Measurements from ENCODE around the gene MAPKAP1. TPM values are rescaled to one million over a fixed set of nuclear protein-coding genes. Genes with fewer than 3 reads are reported as not detected.

The MAPKAP1 gene
- total RNA-seq, 1 donor from 2014 or later = 67.3 TPM

GRCh38 chr9:125440411-125440810 lies 266.6 kb downstream of the MAPKAP1 start:
- no peak overlapping the region for H3K4me3 Mint-ChIP-seq
- no peaks in the 10 kb centered on the region for H3K9me3 Mint-ChIP-seq
- DNase-seq (ENCODE audit: extremely low spot score, unreplicated experiment) = no peak
- peaks cover 11% of the 10 kb centered on the region for H3K36me3 Mint-ChIP-seq
- peaks cover 19% of the 10 kb centered on the region for H3K4me1 Mint-ChIP-seq (ENCODE audit: unreplicated experiment)
- H3K27me3 Mint-ChIP-seq = no peaks in the 10 kb centered on the region
- no peak overlapping the region for H3K27ac Mint-ChIP-seq
- no peak for TF ChIP-seq CTCF (conservative IDR thresholded peaks at IDR 0.05)

- Mint-ChIP-seq H3K27ac (no peak overlapping the region), H3K27me3 (no peaks in the 10 kb centered on the region), H3K9me3 (no peaks in the 10 kb centered on the region), H3K36me3 (peaks cover 11% of the 10 kb centered on the region), H3K4me1 (ENCODE audit: unreplicated experiment) (peaks cover 12% of the 10 kb centered on the region), H3K4me3 (no peak overlapping the region)
- no peak for TF ChIP-seq CTCF (conservative IDR thresholded peaks at IDR 0.05)
- peak; percentile 52 for DNase-seq (ENCODE audit: extremely low spot score, unreplicated experiment)
These were observed 267.4 kb downstream of the MAPKAP1 start for GRCh38 chr9:125439434-125440272.

- no peaks in the 10 kb centered on the region for H3K9me3 Mint-ChIP-seq
- TF ChIP-seq CTCF (conservative IDR thresholded peaks at IDR 0.05) = no peak
- H3K27ac Mint-ChIP-seq = no peak overlapping the region
- peaks cover 8% of the 10 kb centered on the region for H3K36me3 Mint-ChIP-seq
- H3K4me1 Mint-ChIP-seq (ENCODE audit: unreplicated experiment) = peaks cover 11% of the 10 kb centered on the region
- DNase-seq (ENCODE audit: extremely low spot score, unreplicated experiment) = peak; percentile 62
- no peak overlapping the region for H3K4me3 Mint-ChIP-seq
- no peaks in the 10 kb centered on the region for H3K27me3 Mint-ChIP-seq
These were observed 268.2 kb downstream of the MAPKAP1 start for GRCh38 chr9:125438506-125439433.

GRCh38 chr9:125437771-125438221 lies 269.2 kb downstream of the MAPKAP1 start:
- H3K36me3 Mint-ChIP-seq = peaks cover 6% of the 10 kb centered on the region
- no peak for TF ChIP-seq CTCF (conservative IDR thresholded peaks at IDR 0.05)
- no peak for DNase-seq (ENCODE audit: extremely low spot score, unreplicated experiment)
- no peak overlapping the region for H3K27ac Mint-ChIP-seq
- H3K27me3 Mint-ChIP-seq = no peaks in the 10 kb centered on the region
- no peak overlapping the region for H3K4me3 Mint-ChIP-seq
- peaks cover 13% of the 10 kb centered on the region for H3K4me1 Mint-ChIP-seq (ENCODE audit: unreplicated experiment)
- no peaks in the 10 kb centered on the region for H3K9me3 Mint-ChIP-seq

GRCh38 chr9:125436613-125437443 lies 270.2 kb downstream of the MAPKAP1 start:
- Mint-ChIP-seq H3K4me3 (no peak overlapping the region), H3K9me3 (no peaks in the 10 kb centered on the region), H3K4me1 (ENCODE audit: unreplicated experiment) (peaks cover 13% of the 10 kb centered on the region), H3K27me3 (no peaks in the 10 kb centered on the region), H3K27ac (no peak overlapping the region), H3K36me3 (peaks cover 6% of the 10 kb centered on the region)
- DNase-seq (ENCODE audit: extremely low spot score, unreplicated experiment) = no peak
- TF ChIP-seq CTCF (conservative IDR thresholded peaks at IDR 0.05) = no peak

Data from type B pancreatic cell (in vitro differentiated cells).